ENCODE results near the gene ZBTB40.

DNA sequence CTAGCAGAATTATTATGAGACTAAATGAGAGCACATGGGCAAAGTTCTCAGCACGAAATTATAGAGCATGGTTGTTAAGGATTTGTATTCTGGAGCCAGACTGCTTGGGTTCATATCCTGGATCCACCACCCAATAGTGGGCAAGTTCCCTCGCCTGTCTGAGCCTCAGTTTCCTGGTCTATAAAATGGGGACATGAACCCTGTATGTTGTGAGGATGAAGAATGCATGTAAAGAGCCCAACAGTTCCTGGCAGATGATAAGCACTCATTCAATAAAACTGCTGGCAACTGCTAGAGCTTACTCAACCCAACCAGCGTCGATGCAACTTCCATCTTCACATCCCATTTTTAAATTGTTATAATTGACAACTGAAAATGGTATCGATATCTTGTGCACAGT is 47.2 kb upstream of the ZBTB40 start:
- TF ChIP-seq ZNF383 (CRISPR knock-in tag; IDR thresholded peaks at IDR 0.05; ENCODE audit: borderline replicate concordance) = no peak
- no peak for TF ChIP-seq EP300 (IDR thresholded peaks at IDR 0.05; ENCODE audit: low read depth in 2 of 2, low read length in 2 of 2)
- TF ChIP-seq EP300 (CRISPR knock-in tag; IDR thresholded peaks at IDR 0.05; ENCODE audit: borderline replicate concordance) = no peak
- no peak for TF ChIP-seq KDM5B (CRISPR knock-in tag; IDR thresholded peaks at IDR 0.05; ENCODE audit: borderline replicate concordance)
- no peak for TF ChIP-seq MEIS1 (CRISPR knock-in tag; IDR thresholded peaks at IDR 0.05; ENCODE audit: borderline replicate concordance)
- no peak for TF ChIP-seq ZNF552 (CRISPR knock-in tag; IDR thresholded peaks at IDR 0.05; ENCODE audit: borderline replicate concordance)
- TF ChIP-seq JUND (CRISPR knock-in tag; IDR thresholded peaks at IDR 0.05) = no peak
- TF ChIP-seq SKI (IDR thresholded peaks at IDR 0.05; ENCODE audit: partially characterized antibody) = no peak
- TF ChIP-seq ZFP36 (IDR thresholded peaks at IDR 0.05; ENCODE audit: borderline replicate concordance, low read depth, low read length, partially characterized antibody) = no peak

Measured in HepG2 (cell line).